CD4-positive, alpha-beta T cell (primary cell): Measurements from ENCODE around the gene MSMB. TPM values are rescaled to one million over a fixed set of nuclear protein-coding genes. Genes with fewer than 3 reads are reported as not detected.
"Not testable (repeated sequence)": the region's sequence is repeated elsewhere in the genome, so short reads cannot be mapped to it uniquely, and the experiment has no call there.

Experiments
- ATAC-seq: fragments of 200-7000 bp; cut with Tn5 transposase; one replicate; pipeline ENCODE4 v1.10.0; 2022; ENCODE audit warnings: mild to moderate bottlenecking; ENCODE audit not compliant: poor library complexity
- CTCF ChIA-PET: fragments of 350-600 bp; sonication (Branson Sonifier 250); formaldehyde crosslinking; loops from one replicate; lab custom pipeline; 2021; ENCODE audit warnings: antibody characterized with exemption, inconsistent platforms; lab: Charles Lee
- POLR2A ChIA-PET: fragments of 350-600 bp; sonication (Branson Sonifier 250); formaldehyde crosslinking; loops from one replicate; lab custom pipeline; 2021; ENCODE audit warnings: antibody characterized with exemption, inconsistent platforms; lab: Charles Lee
- DNase-seq, 14 experiments: peaks; one replicate each; pipeline ENCODE4 v3.0.0-alpha.2; 2013 to 2020; ENCODE audit warnings: mixed read lengths in 2 of 14
- H3K27ac ChIP-seq, 2 donors: one replicate each; pipeline versions ENCODE4 v1.5.1 to v1.7.0; 2013; ENCODE audit warnings: low read length in 2 of 2, low read depth in 1 of 2, mild to moderate bottlenecking in 1 of 2
- H3K27me3 ChIP-seq, 2 experiments: 1 replicate in 1 of 2; 2 replicates in 1 of 2; pipeline versions ENCODE4 v1.6.1 to v1.7.0; 2013; ENCODE audit warnings: low read length in 2 of 2, control low read depth in 1 of 2, mild to moderate bottlenecking in 1 of 2, moderate library complexity in 1 of 2; ENCODE audit not compliant: insufficient read depth in 2 of 2, control insufficient read depth in 1 of 2
- H3K36me3 ChIP-seq: one replicate; pipeline ENCODE4 v1.6.1; 2013; ENCODE audit warnings: low read length, control low read depth; ENCODE audit not compliant: insufficient read depth
- H3K4me1 ChIP-seq: one replicate; pipeline ENCODE4 v1.6.1; 2013; ENCODE audit warnings: low read length, control low read depth; ENCODE audit not compliant: insufficient read depth
- H3K4me3 ChIP-seq: one replicate; pipeline ENCODE4 v1.5.1; 2013; ENCODE audit warnings: mild to moderate bottlenecking, low read length, moderate library complexity
- H3K9me3 ChIP-seq, 2 experiments: 1 replicate in 1 of 2; 2 replicates in 1 of 2; pipeline versions ENCODE4 v1.6.1 to v1.7.0; 2013; ENCODE audit warnings: low read length in 2 of 2, mild to moderate bottlenecking in 2 of 2, control low read depth in 1 of 2, moderate library complexity in 1 of 2; ENCODE audit not compliant: control insufficient read depth in 1 of 2, insufficient read depth in 1 of 2
- H3K27ac Mint-ChIP-seq: one replicate; pipeline ENCODE4 v1.8.0; 2020; ENCODE audit warnings: mixed read lengths
- H3K27me3 Mint-ChIP-seq: one replicate; pipeline ENCODE4 v1.8.0; 2021; ENCODE audit warnings: mixed read lengths
- H3K36me3 Mint-ChIP-seq: one replicate; pipeline ENCODE4 v1.8.0; 2021; ENCODE audit warnings: low read depth, mixed read lengths
- H3K4me1 Mint-ChIP-seq: one replicate; pipeline ENCODE4 v1.8.0; 2021; ENCODE audit warnings: low read depth, mixed read lengths
- H3K4me3 Mint-ChIP-seq: one replicate; pipeline ENCODE4 v1.8.0; 2020; ENCODE audit warnings: mild to moderate bottlenecking, mixed read lengths
- H3K9me3 Mint-ChIP-seq: one replicate; pipeline ENCODE4 v1.8.0; 2020; ENCODE audit warnings: mixed read lengths
- intact Hi-C, 2 experiments: fragments of 100-400 bp; cut with DNase I in 1 of 2; cut with micrococcal nuclease in 1 of 2; formaldehyde crosslinking; loops; one replicate each; pipeline versions ENCODE4 v1.15.1 to v1.9.0; 2023 to 2025; cut with DNase I, micrococcal nuclease
- total RNA-seq, 174 experiments: library from RNA in 2 of 174; stranded (reverse) in 2 of 174; gene quantifications; one replicate each; pipeline ENCODE4 v1.2.3 and lab custom pipeline; 2021 to 2026
- TF ChIP-seq, protein P1 (sequence below): fragments of 200-600 bp; IDR thresholded peaks from one replicate; pipeline ENCODE4 v1.8.0; 2022; ENCODE audit warnings: antibody characterized with exemption, mild to moderate bottlenecking

MSMB gene
- total RNA-seq, 2 experiments from 2014 or later: not detected

DNA sequence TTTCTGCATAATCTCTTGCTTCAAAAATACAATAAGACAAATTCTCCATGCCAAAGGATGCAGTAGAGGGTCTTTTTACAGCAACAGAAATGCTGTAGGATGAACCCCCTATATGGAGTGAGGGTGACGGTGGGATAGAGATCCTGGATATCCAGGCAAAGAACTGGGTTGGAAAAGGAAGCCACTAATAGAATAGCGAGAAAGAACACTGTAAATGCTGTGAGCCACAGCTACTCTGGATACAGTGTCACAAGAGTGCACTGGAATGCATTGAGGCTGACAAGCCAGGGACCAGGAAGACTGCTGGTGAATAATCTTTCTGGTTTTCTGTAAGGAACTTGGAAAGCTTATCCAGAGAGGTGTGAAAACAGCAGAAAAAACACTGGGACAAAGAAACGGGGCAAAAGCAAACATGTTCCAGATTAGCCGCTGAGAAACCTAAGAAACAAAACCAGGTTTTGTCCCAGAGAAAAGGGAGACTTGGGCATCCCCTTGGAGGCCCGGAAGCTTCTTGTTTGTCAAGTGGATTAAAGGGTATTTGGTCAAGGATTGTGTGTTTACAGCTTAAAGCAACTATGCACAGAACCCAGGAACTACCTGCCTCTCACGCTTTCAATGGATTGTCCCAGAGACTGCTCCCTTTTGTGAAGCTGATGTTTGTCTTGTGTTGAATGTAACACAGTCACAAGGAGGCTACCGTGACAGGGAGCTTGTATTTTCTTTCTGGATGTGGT lies 6.2 kb upstream of the MSMB start:
- Mint-ChIP-seq H3K27me3 (no peaks in the 10 kb centered on the region), H3K4me3 (no peak overlapping the region), H3K9me3 (peaks cover 4% of the 10 kb centered on the region), H3K4me1 (peaks cover 21% of the 10 kb centered on the region), H3K36me3 (no peaks in the 10 kb centered on the region), H3K27ac (no peak overlapping the region)
- CTCF ChIA-PET: no interaction called here
- H3K27me3 ChIP-seq: peaks cover 0 to 2% of the 10 kb centered on the region in 2 experiments
- H3K27ac ChIP-seq: no peak overlapping the region
- H3K4me1 ChIP-seq: no peaks in the 10 kb centered on the region
- POLR2A ChIA-PET: interaction anchor here (1.3 kb wide), 1 partner anchor 40 kb away, joined by 3 read pairs; no protein-coding TSS in a partner anchor
- intact Hi-C loops: no loop called here
- no peak for ATAC-seq
- H3K9me3 ChIP-seq: peaks cover 5% of the 10 kb centered on the region in 2 experiments
- H3K36me3 ChIP-seq: no peaks in the 10 kb centered on the region
- H3K4me3 ChIP-seq: no peak overlapping the region
- no peak for DNase-seq
- TF ChIP-seq, protein P1, sequence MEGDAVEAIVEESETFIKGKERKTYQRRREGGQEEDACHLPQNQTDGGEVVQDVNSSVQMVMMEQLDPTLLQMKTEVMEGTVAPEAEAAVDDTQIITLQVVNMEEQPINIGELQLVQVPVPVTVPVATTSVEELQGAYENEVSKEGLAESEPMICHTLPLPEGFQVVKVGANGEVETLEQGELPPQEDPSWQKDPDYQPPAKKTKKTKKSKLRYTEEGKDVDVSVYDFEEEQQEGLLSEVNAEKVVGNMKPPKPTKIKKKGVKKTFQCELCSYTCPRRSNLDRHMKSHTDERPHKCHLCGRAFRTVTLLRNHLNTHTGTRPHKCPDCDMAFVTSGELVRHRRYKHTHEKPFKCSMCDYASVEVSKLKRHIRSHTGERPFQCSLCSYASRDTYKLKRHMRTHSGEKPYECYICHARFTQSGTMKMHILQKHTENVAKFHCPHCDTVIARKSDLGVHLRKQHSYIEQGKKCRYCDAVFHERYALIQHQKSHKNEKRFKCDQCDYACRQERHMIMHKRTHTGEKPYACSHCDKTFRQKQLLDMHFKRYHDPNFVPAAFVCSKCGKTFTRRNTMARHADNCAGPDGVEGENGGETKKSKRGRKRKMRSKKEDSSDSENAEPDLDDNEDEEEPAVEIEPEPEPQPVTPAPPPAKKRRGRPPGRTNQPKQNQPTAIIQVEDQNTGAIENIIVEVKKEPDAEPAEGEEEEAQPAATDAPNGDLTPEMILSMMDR: no peak

GRCh38 chr10:46050941-46051623 lies 5.0 kb upstream of the MSMB start:
- CTCF ChIA-PET: no interaction called here
- H3K36me3 ChIP-seq: no peaks in the 10 kb centered on the region
- ATAC-seq (no peak), DNase-seq (no peak)
- no peak overlapping the region for H3K4me3 Mint-ChIP-seq
- H3K27me3 ChIP-seq: peaks cover 0 to 2% of the 10 kb centered on the region in 2 experiments
- no peak overlapping the region for H3K4me3 ChIP-seq
- H3K9me3 Mint-ChIP-seq: no peaks in the 10 kb centered on the region
- H3K27me3 Mint-ChIP-seq: no peaks in the 10 kb centered on the region
- POLR2A ChIA-PET: no interaction called here
- intact Hi-C loops: no loop called here
- H3K4me1 Mint-ChIP-seq: peaks cover 21% of the 10 kb centered on the region
- no peak overlapping the region for H3K27ac Mint-ChIP-seq
- TF ChIP-seq, protein P1: no peak
- no peaks in the 10 kb centered on the region for H3K4me1 ChIP-seq
- no peaks in the 10 kb centered on the region for H3K9me3 ChIP-seq
- no peaks in the 10 kb centered on the region for H3K36me3 Mint-ChIP-seq
- no peak overlapping the region for H3K27ac ChIP-seq

GRCh38 chr10:46049497-46049831 lies 3.4 kb upstream of the MSMB start:
- H3K27ac Mint-ChIP-seq, H3K27me3 Mint-ChIP-seq, DNase-seq, intact Hi-C loops, H3K9me3 ChIP-seq, H3K36me3 Mint-ChIP-seq, H3K4me1 ChIP-seq, H3K36me3 ChIP-seq, H3K4me3 Mint-ChIP-seq, H3K4me3 ChIP-seq, POLR2A ChIA-PET, ATAC-seq, H3K27ac ChIP-seq, H3K27me3 ChIP-seq, CTCF ChIA-PET, H3K9me3 Mint-ChIP-seq: not testable (repeated sequence)
- peaks cover 17% of the 10 kb centered on the region for H3K4me1 Mint-ChIP-seq
